Measurements from ENCODE around the gene TRIM14. TPM values are rescaled to one million over a fixed set of nuclear protein-coding genes. Genes with fewer than 3 reads are reported as not detected.
A peak's percentile ranks its signal among the peaks of the same experiment; 100 is the strongest.

The TRIM14 gene
- total and polyA plus RNA-seq, 2 of the 13 experiments (the other 11 are each of a cell fraction or from before 2014, with no cell fraction given) = 9.2 to 13.0 TPM

- TF ChIP-seq, protein P1, sequence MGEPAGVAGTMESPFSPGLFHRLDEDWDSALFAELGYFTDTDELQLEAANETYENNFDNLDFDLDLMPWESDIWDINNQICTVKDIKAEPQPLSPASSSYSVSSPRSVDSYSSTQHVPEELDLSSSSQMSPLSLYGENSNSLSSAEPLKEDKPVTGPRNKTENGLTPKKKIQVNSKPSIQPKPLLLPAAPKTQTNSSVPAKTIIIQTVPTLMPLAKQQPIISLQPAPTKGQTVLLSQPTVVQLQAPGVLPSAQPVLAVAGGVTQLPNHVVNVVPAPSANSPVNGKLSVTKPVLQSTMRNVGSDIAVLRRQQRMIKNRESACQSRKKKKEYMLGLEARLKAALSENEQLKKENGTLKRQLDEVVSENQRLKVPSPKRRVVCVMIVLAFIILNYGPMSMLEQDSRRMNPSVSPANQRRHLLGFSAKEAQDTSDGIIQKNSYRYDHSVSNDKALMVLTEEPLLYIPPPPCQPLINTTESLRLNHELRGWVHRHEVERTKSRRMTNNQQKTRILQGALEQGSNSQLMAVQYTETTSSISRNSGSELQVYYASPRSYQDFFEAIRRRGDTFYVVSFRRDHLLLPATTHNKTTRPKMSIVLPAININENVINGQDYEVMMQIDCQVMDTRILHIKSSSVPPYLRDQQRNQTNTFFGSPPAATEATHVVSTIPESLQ (CRISPR knock-in tag; conservative IDR thresholded peaks at IDR 0.05) = no peak
- TF ChIP-seq GMEB1 (CRISPR knock-in tag; IDR thresholded peaks at IDR 0.05; ENCODE audit: borderline replicate concordance) = peak; percentile 76
- no peak; the same call in 1 of the 2 replicates for TF ChIP-seq ZNF841 (CRISPR knock-in tag; IDR thresholded peaks at IDR 0.05; ENCODE audit: borderline replicate concordance)
- no peak for TF ChIP-seq NCOA1 (CRISPR knock-in tag; IDR thresholded peaks at IDR 0.05)
- TF ChIP-seq SETDB1 (CRISPR knock-in tag; IDR thresholded peaks at IDR 0.05; ENCODE audit: borderline replicate concordance) = no peak
- TF ChIP-seq ZNF709 (CRISPR knock-in tag; IDR thresholded peaks at IDR 0.05) = peak; percentile 83
- TF ChIP-seq, protein P2, sequence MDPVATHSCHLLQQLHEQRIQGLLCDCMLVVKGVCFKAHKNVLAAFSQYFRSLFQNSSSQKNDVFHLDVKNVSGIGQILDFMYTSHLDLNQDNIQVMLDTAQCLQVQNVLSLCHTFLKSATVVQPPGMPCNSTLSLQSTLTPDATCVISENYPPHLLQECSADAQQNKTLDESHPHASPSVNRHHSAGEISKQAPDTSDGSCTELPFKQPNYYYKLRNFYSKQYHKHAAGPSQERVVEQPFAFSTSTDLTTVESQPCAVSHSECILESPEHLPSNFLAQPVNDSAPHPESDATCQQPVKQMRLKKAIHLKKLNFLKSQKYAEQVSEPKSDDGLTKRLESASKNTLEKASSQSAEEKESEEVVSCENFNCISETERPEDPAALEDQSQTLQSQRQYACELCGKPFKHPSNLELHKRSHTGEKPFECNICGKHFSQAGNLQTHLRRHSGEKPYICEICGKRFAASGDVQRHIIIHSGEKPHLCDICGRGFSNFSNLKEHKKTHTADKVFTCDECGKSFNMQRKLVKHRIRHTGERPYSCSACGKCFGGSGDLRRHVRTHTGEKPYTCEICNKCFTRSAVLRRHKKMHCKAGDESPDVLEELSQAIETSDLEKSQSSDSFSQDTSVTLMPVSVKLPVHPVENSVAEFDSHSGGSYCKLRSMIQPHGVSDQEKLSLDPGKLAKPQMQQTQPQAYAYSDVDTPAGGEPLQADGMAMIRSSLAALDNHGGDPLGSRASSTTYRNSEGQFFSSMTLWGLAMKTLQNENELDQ (CRISPR knock-in tag; IDR thresholded peaks at IDR 0.05; ENCODE audit: borderline replicate concordance) = no peak
- peak; percentile 66; the same call in 1 of the 2 replicates for TF ChIP-seq ZNF556 (CRISPR knock-in tag; IDR thresholded peaks at IDR 0.05; ENCODE audit: borderline replicate concordance)
- no peak for TF ChIP-seq RBM22 (optimal IDR thresholded peaks at IDR 0.05; ENCODE audit: low read length)
- no peak for TF ChIP-seq ZBTB33 (CRISPR knock-in tag; IDR thresholded peaks at IDR 0.05)
- peak; percentile 41 for TF ChIP-seq ZNF142 (CRISPR knock-in tag; IDR thresholded peaks at IDR 0.05)
- TF ChIP-seq XRCC5 (optimal IDR thresholded peaks at IDR 0.05; ENCODE audit: low read length) = no peak
- peak; percentile 79; the same call in 1 of the 2 replicates for TF ChIP-seq MYC (CRISPR knock-in tag; IDR thresholded peaks at IDR 0.05; ENCODE audit: borderline replicate concordance)
Measured at GRCh38 chr9:98056269-98057137, 62.5 kb downstream of the TRIM14 start, which contains the start of gene NANS (continued).

Data from HepG2 (cell line).